ENCODE measurements around the gene SMIM34. TPM values are rescaled to one million over a fixed set of nuclear protein-coding genes. Genes with fewer than 3 reads are reported as not detected.
"Not testable (repeated sequence)": the region's sequence is repeated elsewhere in the genome, so short reads cannot be mapped to it uniquely, and the experiment has no call there.

The SMIM34 gene
- total RNA-seq, 2 experiments from 2014 or later, result not detected

DNA sequence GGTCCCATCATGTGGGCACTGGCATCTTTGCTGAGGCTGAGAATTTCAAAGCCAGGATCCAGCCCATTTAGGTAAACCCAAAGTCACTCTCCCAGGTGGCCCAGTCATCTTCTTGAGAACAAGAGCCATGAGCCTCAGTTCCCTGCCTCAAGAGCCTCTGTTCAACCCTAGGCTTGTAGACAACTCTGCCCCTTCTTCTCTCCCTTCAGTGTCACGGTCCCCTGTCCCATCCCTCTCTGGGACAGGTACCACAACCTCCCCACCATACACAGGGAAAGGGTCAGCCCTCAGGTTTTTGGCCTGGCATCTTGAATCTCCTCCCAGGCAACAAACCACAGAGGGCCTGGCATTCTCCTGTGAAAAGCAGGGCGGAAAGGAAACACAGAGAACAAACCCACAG lies 18.1 kb downstream of the SMIM34 start:
- POLR2A ChIA-PET, CTCF ChIA-PET: not testable (repeated sequence)

DNA sequence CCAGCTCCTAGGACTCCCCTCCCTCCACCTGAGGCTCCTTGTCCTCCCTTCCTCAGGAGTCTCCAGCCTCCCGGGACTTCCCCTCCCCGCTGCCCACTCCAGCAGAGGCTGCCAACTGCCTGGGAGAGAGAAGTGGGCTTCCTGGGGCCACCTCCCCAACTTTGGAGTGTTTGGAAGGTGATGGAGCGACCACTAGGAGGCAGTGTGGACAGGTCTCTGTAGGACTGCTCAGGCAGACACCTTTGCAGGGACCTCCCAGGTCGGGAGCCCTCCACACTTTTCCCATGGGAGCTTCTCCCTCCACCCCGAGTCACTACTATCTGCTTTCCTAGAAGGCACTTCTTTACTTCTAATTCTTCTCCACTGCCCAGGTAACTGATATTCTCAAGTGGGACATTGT lies 19.0 kb downstream of the SMIM34 start:
- H3K27me3 Mint-ChIP-seq; H3K36me3 Mint-ChIP-seq (ENCODE audit: low read depth); H3K9me3 Mint-ChIP-seq; CTCF ChIA-PET; H3K4me3 Mint-ChIP-seq; DNase-seq; H3K27ac Mint-ChIP-seq; POLR2A ChIA-PET; H3K4me1 Mint-ChIP-seq: not testable (repeated sequence)

More for the DNA sequence above, 18.1 kb downstream of the SMIM34 start:
- H3K36me3 Mint-ChIP-seq (ENCODE audit: low read depth); H3K4me3 Mint-ChIP-seq; H3K27me3 Mint-ChIP-seq; H3K9me3 Mint-ChIP-seq; H3K4me1 Mint-ChIP-seq; DNase-seq; H3K27ac Mint-ChIP-seq: not testable (repeated sequence)

DNA sequence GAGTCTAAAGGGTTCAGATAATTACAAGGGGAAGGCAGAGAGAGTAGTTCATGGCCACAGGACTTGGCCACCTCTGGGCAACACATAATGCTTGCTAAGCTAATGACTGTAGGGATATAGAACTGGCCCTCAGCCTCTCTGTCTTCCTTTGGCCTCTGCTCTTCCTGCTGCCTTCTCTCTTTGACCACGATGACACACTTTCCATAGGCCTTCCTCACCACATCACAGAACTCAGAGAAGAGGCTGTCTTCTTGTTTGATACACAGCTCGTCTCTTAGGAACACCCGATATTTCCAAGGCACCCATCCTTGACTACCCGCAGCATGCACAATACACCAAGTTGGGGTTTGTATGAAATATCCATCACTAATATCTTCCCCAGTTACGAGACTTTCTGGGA lies 23.2 kb downstream of the SMIM34 start:
- DNase-seq; H3K27me3 Mint-ChIP-seq; H3K36me3 Mint-ChIP-seq (ENCODE audit: low read depth); POLR2A ChIA-PET; H3K4me3 Mint-ChIP-seq; H3K27ac Mint-ChIP-seq; H3K9me3 Mint-ChIP-seq; H3K4me1 Mint-ChIP-seq; CTCF ChIA-PET: not testable (repeated sequence)

- CTCF ChIA-PET; H3K4me1 Mint-ChIP-seq; H3K27me3 Mint-ChIP-seq; H3K4me3 Mint-ChIP-seq; DNase-seq; H3K27ac Mint-ChIP-seq; H3K9me3 Mint-ChIP-seq; POLR2A ChIA-PET; H3K36me3 Mint-ChIP-seq (ENCODE audit: low read depth): not testable (repeated sequence)
Observed at GRCh38 chr21:34383724-34384415, 39.9 kb downstream of the SMIM34 start.

DNA sequence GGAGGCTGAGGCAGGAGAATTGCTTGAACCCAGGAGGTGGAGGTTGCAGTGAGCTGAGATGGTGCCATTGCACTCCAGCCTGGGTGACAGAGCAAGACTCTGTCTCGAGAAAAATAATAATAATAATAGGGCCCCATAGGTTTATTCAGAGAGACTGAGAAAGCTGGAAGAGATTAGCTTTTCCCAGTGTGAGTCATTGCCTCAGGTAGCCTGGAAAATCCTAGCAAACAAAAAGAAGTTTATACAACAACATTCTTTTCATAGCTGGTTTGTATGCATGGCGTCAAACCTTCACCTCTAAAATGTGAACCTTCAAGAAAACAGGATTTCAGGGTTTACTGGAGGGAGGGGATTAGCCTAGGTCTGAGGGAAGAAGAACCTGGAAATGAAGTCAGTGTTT lies 40.6 kb downstream of the SMIM34 start:
- POLR2A ChIA-PET, H3K27ac Mint-ChIP-seq: not testable (repeated sequence)

DNA sequence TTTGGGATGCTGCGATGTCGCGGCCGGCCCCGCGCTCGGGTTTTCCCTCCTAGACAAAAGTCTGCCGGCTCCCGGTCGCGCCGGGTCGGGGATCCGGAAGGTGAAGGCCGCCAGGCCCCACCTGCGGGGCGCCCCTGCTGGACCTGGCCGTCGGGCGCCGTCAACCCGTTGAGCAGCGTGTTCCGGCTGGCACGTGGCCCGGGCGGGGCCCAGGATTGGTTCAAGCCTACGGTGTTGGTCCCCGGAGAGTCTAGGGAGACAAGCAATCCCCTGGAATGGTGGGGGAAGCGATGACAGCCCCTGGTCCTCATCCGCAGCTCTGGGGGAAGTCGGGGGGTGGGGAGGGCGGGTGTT lies 48.2 kb downstream of the SMIM34 start:
- DNase-seq; H3K9me3 Mint-ChIP-seq; H3K27me3 Mint-ChIP-seq; H3K27ac Mint-ChIP-seq; H3K4me1 Mint-ChIP-seq; H3K36me3 Mint-ChIP-seq (ENCODE audit: low read depth); CTCF ChIA-PET; POLR2A ChIA-PET; H3K4me3 Mint-ChIP-seq: not testable (repeated sequence)

More for the DNA sequence above, 40.6 kb downstream of the SMIM34 start:
- H3K4me3 Mint-ChIP-seq; H3K27me3 Mint-ChIP-seq; DNase-seq; CTCF ChIA-PET; H3K9me3 Mint-ChIP-seq; H3K4me1 Mint-ChIP-seq; H3K36me3 Mint-ChIP-seq (ENCODE audit: low read depth): not testable (repeated sequence)

- H3K27me3 Mint-ChIP-seq; POLR2A ChIA-PET; CTCF ChIA-PET; H3K9me3 Mint-ChIP-seq; H3K4me3 Mint-ChIP-seq; DNase-seq; H3K27ac Mint-ChIP-seq; H3K36me3 Mint-ChIP-seq (ENCODE audit: low read depth); H3K4me1 Mint-ChIP-seq: not testable (repeated sequence)
Observed at GRCh38 chr21:34374940-34375618, 48.7 kb downstream of the SMIM34 start, which contains the start of gene SMIM11. Gene SMIM11, plus strand, starts transcription at chr21:34375507. Its CDS starts 3,998 bp downstream, at chr21:34379505.

GRCh38 chr21:34374462-34374861 lies 49.3 kb downstream of the SMIM34 start:
- H3K36me3 Mint-ChIP-seq (ENCODE audit: low read depth); POLR2A ChIA-PET; CTCF ChIA-PET; H3K9me3 Mint-ChIP-seq; H3K4me3 Mint-ChIP-seq; H3K27me3 Mint-ChIP-seq; H3K4me1 Mint-ChIP-seq; H3K27ac Mint-ChIP-seq; DNase-seq: not testable (repeated sequence)

GRCh38 chr21:34372321-34372720 lies 51.4 kb downstream of the SMIM34 start:
- POLR2A ChIA-PET, result no interaction called here
- Mint-ChIP-seq H3K9me3 (no peaks in the 10 kb centered on the region), H3K27me3 (peaks cover 11% of the 10 kb centered on the region), H3K4me1 (no peaks in the 10 kb centered on the region), H3K27ac (no peak overlapping the region), H3K36me3 (ENCODE audit: low read depth) (no peaks in the 10 kb centered on the region), H3K4me3 (no peak overlapping the region)
- DNase-seq, result no peak
- CTCF ChIA-PET, result no interaction called here

DNA sequence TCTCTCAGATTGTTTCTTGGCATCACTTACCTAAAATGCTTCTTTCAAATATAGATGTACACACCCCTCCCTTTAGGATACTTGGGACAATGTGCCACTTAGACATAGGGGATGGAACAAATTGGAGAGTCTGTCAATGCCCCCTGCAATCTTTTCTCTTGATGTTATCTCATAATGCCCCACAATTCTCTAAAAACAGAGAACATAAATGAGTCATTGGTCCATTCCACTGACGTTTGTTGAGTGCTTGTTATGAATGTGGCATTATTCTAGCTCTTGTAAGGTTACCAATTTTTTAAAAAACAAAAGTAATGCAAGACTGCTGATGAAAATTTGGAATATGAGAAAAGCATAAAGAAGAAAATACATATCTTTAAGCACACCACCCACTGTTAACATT lies 54.0 kb downstream of the SMIM34 start:
- CTCF ChIA-PET, result no interaction called here
- no peak for DNase-seq
- no peaks in the 10 kb centered on the region for H3K36me3 Mint-ChIP-seq (ENCODE audit: low read depth)
- H3K27ac Mint-ChIP-seq, result no peak overlapping the region
- no peak overlapping the region for H3K4me3 Mint-ChIP-seq
- H3K27me3 Mint-ChIP-seq, result peaks cover 11% of the 10 kb centered on the region
- POLR2A ChIA-PET, result no interaction called here
- H3K9me3 Mint-ChIP-seq, result no peaks in the 10 kb centered on the region
- H3K4me1 Mint-ChIP-seq, result no peaks in the 10 kb centered on the region

Other genes starting within 250 kb of the SMIM34 start
- gene KCNE2, start 59.9 kb downstream of the SMIM34 start, total RNA-seq, result not detected
- gene SMIM11, start 48.4 kb downstream of the SMIM34 start, total RNA-seq, result 10 to 100 TPM; 17.7 to 21.1 TPM
- gene KCNE1, start 88.3 kb upstream of the SMIM34 start, total RNA-seq, result under 1 TPM; 0.19 to 0.27 TPM
- gene RCAN1, start 191.2 kb upstream of the SMIM34 start, total RNA-seq, result 1 to 10 TPM; 8.0 to 8.2 TPM
- not detected for gene CLIC6, start 245.0 kb upstream of the SMIM34 start, total RNA-seq

All from activated CD4-positive, alpha-beta T cell treated with anti-CD3 and anti-CD28 coated beads, Interleukin-2, amount 10 ng/mL, durations not matched to agents 7 days and 5 days (primary cell).